Activated naive CD8-positive, alpha-beta T cell (primary cell): Measurements from ENCODE around the gene JPH3.

Experiments
- H3K27ac Mint-ChIP-seq: one replicate; pipeline ENCODE4 v1.8.0; 2021; ENCODE audit warnings: mixed read lengths
- H3K27me3 Mint-ChIP-seq: one replicate; pipeline ENCODE4 v1.8.0; 2021; ENCODE audit warnings: mixed read lengths
- H3K36me3 Mint-ChIP-seq: one replicate; pipeline ENCODE4 v1.8.0; 2021; ENCODE audit warnings: mixed read lengths
- H3K4me1 Mint-ChIP-seq: one replicate; pipeline ENCODE4 v1.8.0; 2021; ENCODE audit warnings: low read depth, mixed read lengths
- H3K4me3 Mint-ChIP-seq: one replicate; pipeline ENCODE4 v1.8.0; 2021; ENCODE audit warnings: mild to moderate bottlenecking, mixed read lengths
- H3K9me3 Mint-ChIP-seq: one replicate; pipeline ENCODE4 v1.8.0; 2021; ENCODE audit warnings: low read depth, mixed read lengths

JPH3 gene

DNA sequence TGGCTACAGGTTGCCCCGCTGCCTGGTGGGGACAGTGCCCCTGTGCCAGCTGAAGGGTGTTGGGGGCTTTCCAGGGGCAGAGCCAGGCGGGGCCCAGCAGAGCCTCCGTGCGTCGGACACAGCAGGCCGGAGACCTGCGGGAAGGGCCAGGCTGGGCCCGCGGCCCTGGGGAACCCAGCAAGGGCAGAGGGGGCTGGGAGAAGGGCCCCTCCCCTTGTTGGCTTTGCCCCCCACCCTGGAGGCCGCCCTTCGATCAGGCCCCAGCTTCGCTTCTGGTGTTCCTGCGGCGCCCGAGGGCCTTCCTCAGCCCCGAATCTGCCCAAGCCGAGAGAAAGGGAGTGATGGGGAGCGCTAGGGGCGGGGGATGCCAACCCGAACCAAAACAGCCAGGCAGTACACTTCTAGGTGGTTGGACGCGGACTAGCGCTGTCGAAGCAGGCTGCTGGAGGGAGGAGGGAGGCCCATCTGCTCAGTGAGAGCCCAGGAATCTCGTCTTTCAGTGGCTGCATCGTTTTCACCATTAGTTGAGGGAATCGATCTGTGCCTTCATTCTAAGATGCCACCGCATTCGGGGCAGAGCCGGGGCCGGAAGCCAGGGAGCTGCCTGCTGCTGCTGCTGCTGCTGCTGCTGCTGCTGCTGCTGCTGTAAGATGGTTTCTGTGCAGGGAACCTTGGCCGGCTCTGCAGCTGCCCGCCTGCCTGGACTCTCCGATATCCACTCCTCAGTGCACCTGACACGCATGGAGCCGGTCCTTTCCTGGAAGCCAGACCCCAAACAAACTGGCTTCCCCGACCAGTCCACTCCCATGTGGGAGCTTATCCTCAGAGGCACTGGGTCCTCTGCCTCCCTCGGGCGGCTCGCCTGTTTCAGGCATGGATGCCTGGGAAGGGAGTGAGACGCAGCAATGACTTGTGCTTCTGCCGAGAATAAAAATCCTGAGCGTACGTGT lies 1.7 kb downstream of the JPH3 start:
- Mint-ChIP-seq H3K27me3 (peaks cover 52% of the 10 kb centered on the region), H3K4me3 (peak overlapping the region; percentile 53), H3K9me3 (peaks cover 4% of the 10 kb centered on the region)

DNA sequence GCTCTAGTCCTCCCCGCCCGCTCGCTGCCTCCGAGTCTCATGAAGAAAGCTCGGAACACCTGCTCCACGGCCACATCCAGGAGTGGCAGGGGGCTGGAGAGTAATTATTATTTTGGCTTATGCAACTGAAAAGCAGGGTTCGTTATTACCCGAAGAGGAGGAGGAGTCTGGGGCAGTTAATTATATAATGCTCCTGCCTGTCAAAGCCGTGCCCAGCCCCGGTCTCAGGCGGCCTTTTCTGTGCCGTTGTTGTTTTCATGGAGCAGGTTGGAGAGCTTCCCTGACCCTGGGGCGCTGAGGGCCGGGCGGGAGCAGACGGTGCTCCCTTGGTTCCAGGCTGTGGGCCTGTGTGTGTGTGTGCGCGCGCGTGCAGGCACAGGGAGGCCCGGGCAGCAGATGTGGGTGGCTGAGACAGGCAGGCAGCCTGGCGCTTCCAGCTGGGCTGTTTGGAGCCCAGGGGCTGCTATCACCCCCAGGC lies 2.4 kb downstream of the JPH3 start:
- H3K9me3 Mint-ChIP-seq: no peaks in the 10 kb centered on the region
- H3K4me3 Mint-ChIP-seq: no peak overlapping the region
- peaks cover 48% of the 10 kb centered on the region for H3K27me3 Mint-ChIP-seq

More for the DNA sequence above, 1.7 kb downstream of the JPH3 start:
- H3K4me1 Mint-ChIP-seq: peaks cover 13% of the 10 kb centered on the region
- H3K36me3 Mint-ChIP-seq: peaks cover 3% of the 10 kb centered on the region
- H3K27ac Mint-ChIP-seq: no peak overlapping the region

DNA sequence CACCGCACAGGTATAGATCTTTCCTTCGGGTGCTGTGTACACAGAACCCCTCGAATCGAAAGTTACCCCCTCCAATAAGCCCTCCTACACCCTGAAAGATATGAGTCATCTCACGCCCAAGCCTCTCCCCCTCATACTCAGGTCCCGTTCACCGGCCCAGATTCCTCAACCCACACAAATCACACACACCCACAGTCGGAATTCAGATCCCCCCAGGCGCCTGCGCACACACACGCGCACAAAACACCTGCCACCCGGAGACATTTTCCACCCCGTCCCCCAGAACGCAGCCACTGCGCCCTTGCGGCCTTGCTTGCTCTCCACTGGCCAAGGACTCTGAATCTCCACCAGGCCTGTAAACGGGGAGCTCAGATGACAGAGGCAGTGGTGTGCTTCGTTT lies 4.9 kb downstream of the JPH3 start:
- H3K4me1 Mint-ChIP-seq: peaks cover 11% of the 10 kb centered on the region
- H3K9me3 Mint-ChIP-seq: no peaks in the 10 kb centered on the region
- no peak overlapping the region for H3K27ac Mint-ChIP-seq
- peaks cover 37% of the 10 kb centered on the region for H3K27me3 Mint-ChIP-seq
- H3K4me3 Mint-ChIP-seq: no peak overlapping the region
- peaks cover 3% of the 10 kb centered on the region for H3K36me3 Mint-ChIP-seq

More for the DNA sequence above, 2.4 kb downstream of the JPH3 start:
- Mint-ChIP-seq H3K27ac (no peak overlapping the region), H3K36me3 (peaks cover 3% of the 10 kb centered on the region), H3K4me1 (peaks cover 13% of the 10 kb centered on the region)

DNA sequence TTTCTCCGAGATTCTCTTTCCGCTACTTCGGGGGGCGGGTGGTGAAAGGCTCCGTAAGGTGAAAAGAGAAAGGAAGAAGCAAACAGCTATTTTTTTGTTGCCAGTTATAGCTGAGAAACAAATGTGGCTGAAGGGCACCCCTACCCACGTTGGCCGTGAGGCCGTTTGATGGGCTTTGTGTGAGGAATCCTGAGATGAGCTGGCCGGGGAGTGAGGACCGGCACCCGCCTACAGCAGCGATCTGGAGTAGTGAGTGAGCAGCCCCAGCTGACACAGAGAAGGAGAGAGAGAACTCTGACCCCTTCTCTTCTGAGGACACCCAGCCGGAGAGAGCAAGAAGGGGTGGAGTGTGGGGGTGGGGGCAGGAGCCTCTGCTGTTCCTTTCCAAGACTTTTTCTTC lies 5.6 kb downstream of the JPH3 start:
- peaks cover 11% of the 10 kb centered on the region for H3K4me1 Mint-ChIP-seq
- H3K27me3 Mint-ChIP-seq: peaks cover 37% of the 10 kb centered on the region
- no peak overlapping the region for H3K4me3 Mint-ChIP-seq
- H3K27ac Mint-ChIP-seq: no peak overlapping the region
- H3K36me3 Mint-ChIP-seq: peaks cover 3% of the 10 kb centered on the region
- no peaks in the 10 kb centered on the region for H3K9me3 Mint-ChIP-seq

DNA sequence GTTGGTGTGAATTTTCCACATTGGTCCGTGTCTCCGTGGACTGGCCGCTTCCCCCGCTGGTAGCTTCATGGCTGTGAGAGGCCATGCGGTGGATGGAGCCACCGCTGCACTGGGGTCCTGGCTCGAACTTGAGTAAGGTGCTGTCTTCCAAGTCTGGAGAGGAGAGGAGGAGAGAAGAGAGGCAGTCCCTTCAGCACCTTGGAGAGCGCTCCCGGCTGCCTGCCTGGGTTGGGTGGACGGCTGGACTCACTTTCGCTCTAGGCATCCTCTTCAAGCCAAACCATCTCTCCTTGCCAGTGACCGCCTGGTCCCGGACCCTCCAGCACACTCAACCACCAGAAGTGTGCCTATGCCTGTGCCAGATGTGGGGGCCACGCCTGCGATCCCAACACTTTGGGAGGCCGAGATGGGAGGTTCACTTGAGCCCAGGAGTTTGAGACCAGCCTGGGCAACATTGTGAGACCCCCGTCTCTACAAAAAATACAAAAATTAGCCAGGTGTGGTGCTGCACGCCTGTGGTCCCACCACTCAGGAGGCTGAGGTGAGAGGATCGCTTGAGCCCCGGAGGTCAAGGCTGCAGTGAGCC lies 6.2 kb downstream of the JPH3 start:
- Mint-ChIP-seq H3K9me3 (no peaks in the 10 kb centered on the region), H3K4me1 (peaks cover 6% of the 10 kb centered on the region), H3K27ac (no peak overlapping the region), H3K27me3 (peaks cover 33% of the 10 kb centered on the region), H3K36me3 (peaks cover 3% of the 10 kb centered on the region), H3K4me3 (no peak overlapping the region)

DNA sequence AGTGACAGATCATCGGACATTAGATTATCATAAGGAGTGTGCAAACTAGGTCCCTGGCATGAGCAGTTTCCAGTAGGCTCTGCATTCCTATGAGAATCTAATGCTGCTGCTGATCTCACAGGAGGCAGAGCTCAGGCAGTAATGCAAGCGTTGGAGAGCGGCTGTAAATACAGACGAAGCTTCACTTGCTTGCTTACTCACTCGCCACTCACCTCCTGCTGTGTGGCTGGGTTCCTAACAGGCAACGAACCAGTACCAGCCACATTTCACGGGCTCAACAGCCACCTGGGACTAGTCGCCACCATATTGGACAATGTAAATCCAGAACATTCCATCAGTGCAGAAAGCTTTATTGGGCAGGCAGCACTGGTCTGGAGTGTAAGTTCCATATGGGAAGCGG lies 7.7 kb downstream of the JPH3 start:
- H3K27me3 Mint-ChIP-seq: peaks cover 25% of the 10 kb centered on the region
- H3K4me3 Mint-ChIP-seq: no peak overlapping the region
- H3K4me1 Mint-ChIP-seq: no peaks in the 10 kb centered on the region
- H3K36me3 Mint-ChIP-seq: peaks cover 3% of the 10 kb centered on the region
- H3K9me3 Mint-ChIP-seq: no peaks in the 10 kb centered on the region
- H3K27ac Mint-ChIP-seq: no peak overlapping the region

DNA sequence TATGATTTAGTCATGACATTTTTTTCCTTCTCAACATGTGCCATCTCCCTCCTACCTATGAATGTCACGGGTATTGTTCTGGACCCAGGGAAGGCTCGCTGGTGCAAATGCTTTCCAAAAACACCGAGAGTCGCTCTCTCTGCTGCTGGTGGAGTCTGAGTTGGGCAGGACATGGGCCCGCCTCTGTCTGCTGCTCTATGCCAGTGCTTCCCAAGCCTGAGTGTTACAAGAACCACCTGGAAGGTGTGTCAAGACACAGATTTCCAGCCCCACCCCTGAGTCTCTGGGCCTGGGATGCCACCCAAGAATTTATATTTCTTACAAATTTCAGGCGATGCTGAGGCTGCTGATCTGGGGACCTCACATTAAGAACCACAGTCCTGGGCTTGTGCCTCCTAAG lies 9.1 kb downstream of the JPH3 start:
- Mint-ChIP-seq H3K4me1 (no peaks in the 10 kb centered on the region), H3K36me3 (peaks cover 3% of the 10 kb centered on the region), H3K9me3 (no peaks in the 10 kb centered on the region), H3K27ac (no peak overlapping the region), H3K27me3 (peaks cover 18% of the 10 kb centered on the region), H3K4me3 (no peak overlapping the region)

DNA sequence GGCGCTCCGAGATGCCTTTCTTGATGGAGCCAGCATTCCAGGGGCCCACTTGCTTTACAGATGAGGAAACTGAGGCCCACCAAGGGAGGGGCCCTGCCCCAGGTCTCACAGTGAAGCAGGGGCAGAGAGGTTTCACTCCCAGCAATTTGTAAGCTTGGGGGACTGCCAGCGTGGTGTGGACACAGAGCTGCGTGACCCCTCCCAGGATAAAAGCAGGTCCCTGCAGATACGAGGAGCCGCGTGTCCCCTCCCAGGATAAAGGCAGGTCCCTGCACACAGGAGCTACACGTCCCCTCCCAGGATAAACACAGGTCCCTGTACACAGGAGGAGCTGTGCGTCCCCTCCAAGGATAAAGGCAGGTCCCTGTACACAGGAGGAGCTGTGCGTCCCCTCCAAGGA lies 11.7 kb downstream of the JPH3 start:
- no peaks in the 10 kb centered on the region for H3K4me1 Mint-ChIP-seq
- H3K4me3 Mint-ChIP-seq: no peak overlapping the region
- no peak overlapping the region for H3K27ac Mint-ChIP-seq
- H3K27me3 Mint-ChIP-seq: peaks cover 3% of the 10 kb centered on the region
- no peaks in the 10 kb centered on the region for H3K9me3 Mint-ChIP-seq
- H3K36me3 Mint-ChIP-seq: no peaks in the 10 kb centered on the region

DNA sequence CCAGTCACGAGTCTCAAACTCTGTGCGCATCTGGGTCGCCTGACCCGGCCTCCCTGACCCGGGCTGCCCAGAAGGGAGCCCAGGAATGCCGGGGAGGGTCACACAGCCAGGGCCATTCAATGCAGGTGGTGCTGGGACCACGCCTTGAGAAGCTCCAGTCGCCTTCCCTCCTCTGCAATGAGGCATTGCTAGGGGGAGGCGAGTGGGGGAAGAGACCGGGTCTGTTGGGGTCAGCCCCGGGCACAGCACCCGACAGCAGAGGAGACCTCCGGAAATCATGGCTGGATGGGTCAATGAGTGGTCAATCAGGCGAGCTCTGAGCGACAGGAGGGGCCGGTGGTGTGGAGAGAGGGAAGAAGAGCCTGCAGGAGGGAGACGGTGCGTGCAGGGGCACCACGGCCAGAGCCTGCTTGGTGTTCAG lies 13.3 kb downstream of the JPH3 start:
- no peak overlapping the region for H3K27ac Mint-ChIP-seq
- no peaks in the 10 kb centered on the region for H3K27me3 Mint-ChIP-seq
- H3K36me3 Mint-ChIP-seq: no peaks in the 10 kb centered on the region
- H3K4me3 Mint-ChIP-seq: no peak overlapping the region
- H3K4me1 Mint-ChIP-seq: no peaks in the 10 kb centered on the region
- no peaks in the 10 kb centered on the region for H3K9me3 Mint-ChIP-seq

DNA sequence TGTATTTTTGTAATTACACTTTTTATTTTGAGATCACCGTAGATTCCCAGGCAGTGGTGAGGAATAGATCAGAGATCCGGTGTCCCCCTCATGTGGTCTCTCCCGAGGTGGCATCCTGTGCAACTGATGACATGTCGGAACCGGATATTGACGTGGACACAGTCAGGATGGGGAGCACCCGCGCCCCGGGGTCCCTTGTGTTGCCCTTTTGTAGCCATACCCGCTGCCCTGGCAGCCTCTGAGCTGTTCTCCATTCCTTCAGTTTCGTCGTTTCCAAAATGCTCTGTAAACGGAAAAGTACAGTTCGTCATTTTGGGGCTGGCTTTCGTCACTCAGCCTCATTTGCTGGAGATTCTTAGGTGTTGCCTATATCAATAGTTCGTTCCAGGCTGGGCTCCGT lies 14.2 kb downstream of the JPH3 start:
- no peaks in the 10 kb centered on the region for H3K36me3 Mint-ChIP-seq
- H3K27ac Mint-ChIP-seq: no peak overlapping the region
- no peaks in the 10 kb centered on the region for H3K27me3 Mint-ChIP-seq

DNA sequence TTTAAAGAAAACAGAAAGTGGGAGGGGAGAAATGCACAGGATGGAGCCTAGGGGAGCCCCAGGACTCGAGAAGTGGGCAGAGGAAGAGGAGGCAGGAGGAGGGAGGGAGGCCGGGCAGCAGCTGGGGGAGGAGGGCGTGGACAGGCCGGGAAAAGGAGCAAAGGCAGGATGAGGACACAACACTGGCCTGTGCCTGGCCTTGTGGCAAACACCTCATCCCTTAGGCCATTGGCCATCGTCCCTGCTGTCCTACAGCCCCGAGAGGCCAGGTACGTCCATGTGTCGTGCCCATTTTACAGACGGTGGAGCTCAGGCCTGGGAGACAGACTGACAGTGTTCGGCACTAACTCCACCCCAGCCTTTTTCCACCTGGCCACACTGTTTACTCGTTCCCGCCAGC lies 15.9 kb downstream of the JPH3 start:
- no peaks in the 10 kb centered on the region for H3K9me3 Mint-ChIP-seq
- H3K27me3 Mint-ChIP-seq: no peaks in the 10 kb centered on the region
- no peaks in the 10 kb centered on the region for H3K36me3 Mint-ChIP-seq
- no peaks in the 10 kb centered on the region for H3K4me1 Mint-ChIP-seq
- H3K4me3 Mint-ChIP-seq: no peak overlapping the region
- no peak overlapping the region for H3K27ac Mint-ChIP-seq

More for the DNA sequence above, 14.2 kb downstream of the JPH3 start:
- Mint-ChIP-seq H3K4me1 (no peaks in the 10 kb centered on the region), H3K9me3 (no peaks in the 10 kb centered on the region), H3K4me3 (no peak overlapping the region)

DNA sequence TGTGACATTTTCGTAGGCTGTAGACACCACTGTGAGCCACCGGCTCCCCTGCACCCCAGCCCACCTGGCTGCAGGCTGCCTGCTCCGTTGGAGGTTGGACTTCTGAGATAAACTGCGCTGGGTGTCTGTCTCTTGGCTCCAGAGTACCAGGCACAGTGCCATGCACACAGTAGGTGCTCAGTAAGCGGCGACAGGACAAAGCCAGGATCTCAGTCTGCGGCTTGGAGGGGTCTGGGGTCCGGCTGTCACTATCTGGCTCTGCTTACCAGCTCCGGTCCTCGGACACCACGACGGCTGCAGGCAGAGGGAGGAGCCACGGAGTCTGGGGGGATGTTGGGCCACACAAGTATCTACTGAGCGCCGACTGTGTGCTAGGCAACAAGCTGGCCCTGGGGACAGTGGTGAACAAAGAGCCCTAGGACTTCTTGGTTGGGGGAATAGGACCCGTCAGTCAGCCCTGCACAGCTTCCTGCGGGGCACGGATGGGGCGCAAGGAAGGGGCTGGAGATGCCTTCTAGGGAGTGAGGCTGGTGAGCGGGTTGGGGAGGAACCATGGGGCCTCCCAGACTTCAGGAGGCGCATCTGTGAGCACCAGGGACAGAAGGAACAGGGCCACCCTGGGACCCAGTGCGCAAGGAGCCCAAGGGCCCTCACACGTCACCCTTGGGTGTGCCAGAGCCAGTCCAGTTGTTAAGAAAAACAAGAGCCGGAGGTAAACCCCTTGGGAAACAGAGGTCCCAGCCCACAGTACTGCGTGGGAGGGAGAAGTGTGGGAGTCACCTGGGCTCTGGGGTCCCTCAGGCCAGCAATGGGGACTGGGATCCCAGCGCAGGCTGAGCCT lies 17.3 kb downstream of the JPH3 start:
- Mint-ChIP-seq H3K9me3 (no peaks in the 10 kb centered on the region), H3K27me3 (no peaks in the 10 kb centered on the region), H3K4me3 (no peak overlapping the region), H3K4me1 (no peaks in the 10 kb centered on the region), H3K36me3 (no peaks in the 10 kb centered on the region), H3K27ac (no peak overlapping the region)

DNA sequence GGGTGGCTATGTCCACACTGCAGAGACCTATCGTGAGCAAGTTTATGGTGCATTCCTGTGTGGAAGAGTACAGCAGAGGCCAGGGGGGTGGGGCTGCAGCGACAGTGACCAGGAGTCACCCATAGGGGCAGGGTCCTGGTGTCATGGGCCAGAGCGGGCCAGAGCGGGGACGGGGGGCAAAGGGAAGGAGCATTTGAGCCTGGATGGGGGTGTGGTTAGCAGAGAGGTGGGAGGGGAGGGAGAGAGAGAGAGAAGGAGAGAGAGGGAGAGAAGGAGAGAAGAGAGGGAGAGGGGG lies 17.8 kb downstream of the JPH3 start:
- H3K27ac Mint-ChIP-seq: no peak overlapping the region
- H3K27me3 Mint-ChIP-seq: no peaks in the 10 kb centered on the region
- H3K4me1 Mint-ChIP-seq: no peaks in the 10 kb centered on the region
- no peaks in the 10 kb centered on the region for H3K9me3 Mint-ChIP-seq
- no peaks in the 10 kb centered on the region for H3K36me3 Mint-ChIP-seq
- no peak overlapping the region for H3K4me3 Mint-ChIP-seq

DNA sequence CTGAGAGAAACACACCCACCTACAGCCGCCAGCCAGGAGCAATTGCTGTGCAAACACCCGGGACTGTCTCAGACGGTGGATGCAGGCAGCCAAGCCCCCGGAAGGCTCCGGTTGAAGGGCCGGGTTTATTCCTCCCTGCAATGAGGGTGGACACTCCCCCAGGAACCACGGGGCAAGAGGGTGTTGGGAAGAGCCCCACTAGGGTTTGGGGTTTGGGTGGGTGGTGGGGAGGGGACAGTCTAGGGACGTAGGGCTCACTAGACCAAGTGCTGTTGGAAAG lies 19.2 kb downstream of the JPH3 start:
- no peaks in the 10 kb centered on the region for H3K27me3 Mint-ChIP-seq
- no peak overlapping the region for H3K4me3 Mint-ChIP-seq
- no peaks in the 10 kb centered on the region for H3K9me3 Mint-ChIP-seq
- no peaks in the 10 kb centered on the region for H3K4me1 Mint-ChIP-seq
- no peaks in the 10 kb centered on the region for H3K36me3 Mint-ChIP-seq
- H3K27ac Mint-ChIP-seq: no peak overlapping the region
